ENCODE results near the gene PPM1N.
A peak's percentile ranks its signal among the peaks of the same experiment; 100 is the strongest.

PPM1N gene

GRCh38 chr19:45473367-45473681, 24.9 kb upstream of the PPM1N start:
- no peak for ATAC-seq
- TF ChIP-seq BACH2 (CRISPR knock-in tag; IDR thresholded peaks at IDR 0.05; ENCODE audit: borderline replicate concordance) (no peak), OSR1 (CRISPR knock-in tag; IDR thresholded peaks at IDR 0.05) (no peak), ZNF70 (CRISPR knock-in tag; IDR thresholded peaks at IDR 0.05) (no peak), RARB (CRISPR knock-in tag; IDR thresholded peaks at IDR 0.05) (no peak), ESRRG (CRISPR knock-in tag; IDR thresholded peaks at IDR 0.05) (no peak), ZFP3 (CRISPR knock-in tag; IDR thresholded peaks at IDR 0.05) (no peak), ZNF8 (CRISPR knock-in tag; IDR thresholded peaks at IDR 0.05) (no peak), TSHZ2 (CRISPR knock-in tag; IDR thresholded peaks at IDR 0.05) (no peak), ISL1 (CRISPR knock-in tag; IDR thresholded peaks at IDR 0.05) (no peak), PPARA (CRISPR knock-in tag; IDR thresholded peaks at IDR 0.05; ENCODE audit: borderline replicate concordance) (no peak), ZNF565 (CRISPR knock-in tag; conservative IDR thresholded peaks at IDR 0.05; ENCODE audit: low read depth) (no peak), ZC3H10 (CRISPR knock-in tag; IDR thresholded peaks at IDR 0.05) (no peak), ARNTL (CRISPR knock-in tag; IDR thresholded peaks at IDR 0.05; ENCODE audit: borderline replicate concordance, low read depth) (no peak)
- TF ChIP-seq, protein P1, sequence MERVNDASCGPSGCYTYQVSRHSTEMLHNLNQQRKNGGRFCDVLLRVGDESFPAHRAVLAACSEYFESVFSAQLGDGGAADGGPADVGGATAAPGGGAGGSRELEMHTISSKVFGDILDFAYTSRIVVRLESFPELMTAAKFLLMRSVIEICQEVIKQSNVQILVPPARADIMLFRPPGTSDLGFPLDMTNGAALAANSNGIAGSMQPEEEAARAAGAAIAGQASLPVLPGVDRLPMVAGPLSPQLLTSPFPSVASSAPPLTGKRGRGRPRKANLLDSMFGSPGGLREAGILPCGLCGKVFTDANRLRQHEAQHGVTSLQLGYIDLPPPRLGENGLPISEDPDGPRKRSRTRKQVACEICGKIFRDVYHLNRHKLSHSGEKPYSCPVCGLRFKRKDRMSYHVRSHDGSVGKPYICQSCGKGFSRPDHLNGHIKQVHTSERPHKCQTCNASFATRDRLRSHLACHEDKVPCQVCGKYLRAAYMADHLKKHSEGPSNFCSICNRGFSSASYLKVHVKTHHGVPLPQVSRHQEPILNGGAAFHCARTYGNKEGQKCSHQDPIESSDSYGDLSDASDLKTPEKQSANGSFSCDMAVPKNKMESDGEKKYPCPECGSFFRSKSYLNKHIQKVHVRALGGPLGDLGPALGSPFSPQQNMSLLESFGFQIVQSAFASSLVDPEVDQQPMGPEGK (CRISPR knock-in tag; IDR thresholded peaks at IDR 0.05; ENCODE audit: borderline replicate concordance), result no peak
- TF ChIP-seq, protein P2, sequence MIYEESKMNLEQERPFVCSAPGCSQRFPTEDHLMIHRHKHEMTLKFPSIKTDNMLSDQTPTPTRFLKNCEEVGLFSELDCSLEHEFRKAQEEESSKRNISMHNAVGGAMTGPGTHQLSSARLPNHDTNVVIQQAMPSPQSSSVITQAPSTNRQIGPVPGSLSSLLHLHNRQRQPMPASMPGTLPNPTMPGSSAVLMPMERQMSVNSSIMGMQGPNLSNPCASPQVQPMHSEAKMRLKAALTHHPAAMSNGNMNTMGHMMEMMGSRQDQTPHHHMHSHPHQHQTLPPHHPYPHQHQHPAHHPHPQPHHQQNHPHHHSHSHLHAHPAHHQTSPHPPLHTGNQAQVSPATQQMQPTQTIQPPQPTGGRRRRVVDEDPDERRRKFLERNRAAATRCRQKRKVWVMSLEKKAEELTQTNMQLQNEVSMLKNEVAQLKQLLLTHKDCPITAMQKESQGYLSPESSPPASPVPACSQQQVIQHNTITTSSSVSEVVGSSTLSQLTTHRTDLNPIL (CRISPR knock-in tag; IDR thresholded peaks at IDR 0.05; ENCODE audit: low read depth), result no peak

DNA sequence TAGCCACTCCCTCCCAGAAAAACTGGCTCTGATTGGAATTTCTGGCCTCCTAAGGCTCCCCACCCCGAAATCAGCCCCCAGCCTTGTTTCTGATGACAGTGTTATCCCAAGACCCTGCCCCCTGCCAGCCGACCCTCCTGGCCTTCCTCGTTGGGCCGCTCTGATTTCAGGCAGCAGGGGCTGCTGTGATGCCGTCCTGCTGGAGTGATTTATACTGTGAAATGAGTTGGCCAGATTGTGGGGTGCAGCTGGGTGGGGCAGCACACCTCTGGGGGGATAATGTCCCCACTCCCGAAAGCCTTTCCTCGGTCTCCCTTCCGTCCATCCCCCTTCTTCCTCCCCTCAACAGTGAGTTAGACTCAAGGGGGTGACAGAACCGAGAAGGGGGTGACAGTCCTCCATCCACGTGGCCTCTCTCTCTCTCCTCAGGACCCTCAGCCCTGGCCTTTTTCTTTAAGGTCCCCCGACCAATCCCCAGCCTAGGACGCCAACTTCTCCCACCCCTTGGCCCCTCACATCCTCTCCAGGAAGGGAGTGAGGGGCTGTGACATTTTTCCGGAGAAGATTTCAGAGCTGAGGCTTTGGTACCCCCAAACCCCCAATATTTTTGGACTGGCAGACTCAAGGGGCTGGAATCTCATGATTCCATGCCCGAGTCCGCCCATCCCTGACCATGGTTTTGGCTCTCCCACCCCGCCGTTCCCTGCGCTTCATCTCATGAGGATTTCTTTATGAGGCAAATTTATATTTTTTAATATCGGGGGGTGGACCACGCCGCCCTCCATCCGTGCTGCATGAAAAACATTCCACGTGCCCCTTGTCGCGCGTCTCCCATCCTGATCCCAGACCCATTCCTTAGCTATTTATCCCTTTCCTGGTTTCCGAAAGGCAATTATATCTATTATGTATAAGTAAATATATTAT, 24.3 kb upstream of the PPM1N start:
- TF ChIP-seq CSRNP3 (CRISPR knock-in tag; IDR thresholded peaks at IDR 0.05), result no peak
- TF ChIP-seq, protein P1 (CRISPR knock-in tag; IDR thresholded peaks at IDR 0.05; ENCODE audit: borderline replicate concordance), result peak; percentile 11; the same call in 1 of the 2 replicates
- no peak for TF ChIP-seq TSHZ2 (CRISPR knock-in tag; IDR thresholded peaks at IDR 0.05)
- no peak for TF ChIP-seq ZNF8 (CRISPR knock-in tag; IDR thresholded peaks at IDR 0.05)
- TF ChIP-seq CSDC2 (CRISPR knock-in tag; IDR thresholded peaks at IDR 0.05), result no peak
- no peak for ATAC-seq

All from SK-N-SH treated with all-trans-retinoic acid at 6 μM for 48 hours (cell line).